IMR-90 (cell line): ENCODE measurements around the gene PSAPL1. TPM values are rescaled to one million over a fixed set of nuclear protein-coding genes. Genes with fewer than 3 reads are reported as not detected.

Experiments
- ATAC-seq: fragments of 200-7000 bp; cut with Tn5 transposase; 2 replicates; pipeline ENCODE4 v1.9.1; 2020; ENCODE audit warnings: low read depth, mild to moderate bottlenecking, moderate library complexity
- BruUV-seq: library from RNA; stranded (reverse); fragments of 400-500 nt; replicated peaks from 2 replicates; lab custom pipeline; 2021; lab: Mats Ljungman, UMichigan
- CTCF ChIA-PET: fragments of 300-600 bp; formaldehyde crosslinking; extraction: SDS; loops from one replicate; lab custom pipeline; 2021; ENCODE audit warnings: antibody characterized with exemption; lab: Yijun Ruan, JAX
- POLR2A ChIA-PET: fragments of 300-600 bp; sonication (Branson Sonifier 250); formaldehyde crosslinking; loops from one replicate; lab custom pipeline; 2022; ENCODE audit warnings: antibody characterized with exemption; ENCODE audit not compliant: unreplicated experiment; lab: Charles Lee
- DNase-seq: peaks from one replicate; pipeline ENCODE4 v3.0.0; 2013
- H2AFZ ChIP-seq: replicated peaks from 2 replicates; pipeline ENCODE3; 2013; ENCODE audit warnings: low read length, mild to moderate bottlenecking; ENCODE audit not compliant: poor library complexity
- H2AK5ac ChIP-seq: 2 replicates; pipeline ENCODE4 v1.6.1; 2013; ENCODE audit warnings: low read depth, low read length, inconsistent platforms
- H2AK9ac ChIP-seq: replicated peaks from 2 replicates; pipeline ENCODE3; 2013; ENCODE audit warnings: mild to moderate bottlenecking, low read depth, low read length, moderate library complexity; ENCODE audit not compliant: poor library complexity
- H2BK120ac ChIP-seq: 2 replicates; pipeline ENCODE4 v1.6.1; 2013; ENCODE audit warnings: low read depth, low read length, inconsistent platforms
- H2BK15ac ChIP-seq: 3 replicates; pipeline ENCODE4 v1.6.1; 2013; ENCODE audit warnings: low read depth, low read length, inconsistent platforms
- H2BK20ac ChIP-seq: 2 replicates; pipeline ENCODE4 v1.6.1; 2013; ENCODE audit warnings: low read depth, mild to moderate bottlenecking, inconsistent platforms, low read length, moderate library complexity
- H2BK5ac ChIP-seq: 2 replicates; pipeline ENCODE4 v1.6.1; 2013; ENCODE audit warnings: mild to moderate bottlenecking, low read depth, low read length, inconsistent platforms; ENCODE audit not compliant: poor library complexity, severe bottlenecking
- H3K14ac ChIP-seq: replicated peaks from 2 replicates; pipeline ENCODE4 v1.6.1; 2013; ENCODE audit warnings: low read depth, low read length, inconsistent platforms
- H3K18ac ChIP-seq: 2 replicates; pipeline ENCODE4 v1.6.1; 2013; ENCODE audit warnings: low read depth, low read length, control low read depth
- H3K23ac ChIP-seq: 2 replicates; pipeline ENCODE4 v1.6.1; 2013; ENCODE audit warnings: low read depth, low read length, inconsistent platforms
- H3K27ac ChIP-seq: 2 replicates; pipeline ENCODE4 v1.5.1; 2013; ENCODE audit warnings: mild to moderate bottlenecking, control low read depth, low read length; ENCODE audit not compliant: insufficient read depth
- H3K27me3 ChIP-seq: 2 replicates; pipeline ENCODE4 v1.6.1; 2013; ENCODE audit warnings: low read length; ENCODE audit not compliant: control insufficient read depth, insufficient read depth
- H3K36me3 ChIP-seq: 2 replicates; pipeline ENCODE4 v1.6.1; 2013; ENCODE audit warnings: low read length, mixed read lengths; ENCODE audit not compliant: control insufficient read depth, insufficient read depth
- H3K4ac ChIP-seq: 2 replicates; pipeline ENCODE4 v1.6.1; 2013; ENCODE audit warnings: low read depth, low read length, inconsistent platforms
- H3K4me1 ChIP-seq: 2 replicates; pipeline ENCODE4 v1.6.1; 2013; ENCODE audit warnings: low read length, mixed read lengths; ENCODE audit not compliant: control insufficient read depth, insufficient read depth
- H3K4me2 ChIP-seq: 2 replicates; pipeline ENCODE4 v1.6.1; 2013; ENCODE audit warnings: low read depth, mild to moderate bottlenecking, control low read depth, low read length, moderate library complexity
- H3K4me3 ChIP-seq: 2 replicates; pipeline ENCODE4 v1.5.1; 2013; ENCODE audit warnings: low read depth, mild to moderate bottlenecking, control low read depth, low read length, moderate library complexity; ENCODE audit not compliant: insufficient read depth
- H3K56ac ChIP-seq: 2 replicates; pipeline ENCODE4 v1.6.1; 2013; ENCODE audit warnings: low read length, inconsistent platforms; ENCODE audit not compliant: insufficient read depth; ENCODE audit errors: extremely low read depth
- H3K79me1 ChIP-seq, 2 experiments: 2 replicates each; pipeline ENCODE4 v1.6.1; 2013; ENCODE audit warnings: low read length in 2 of 2, inconsistent platforms in 1 of 2, low read depth in 1 of 2
- H3K9ac ChIP-seq: 2 replicates; pipeline ENCODE4 v1.6.1; 2013; ENCODE audit warnings: low read depth, low read length, control low read depth
- H3K9me1 ChIP-seq: 2 replicates; pipeline ENCODE4 v1.6.1; 2013; ENCODE audit warnings: low read length, inconsistent platforms; ENCODE audit not compliant: insufficient read depth
- H3K9me3 ChIP-seq: 2 replicates; pipeline ENCODE4 v1.6.1; 2013; ENCODE audit warnings: low read length; ENCODE audit not compliant: control insufficient read depth, insufficient read depth
- H4K20me1 ChIP-seq: 2 replicates; pipeline ENCODE4 v1.6.1; 2013; ENCODE audit warnings: low read length, inconsistent platforms; ENCODE audit not compliant: insufficient read depth
- H4K5ac ChIP-seq: 2 replicates; pipeline ENCODE4 v1.6.1; 2013; ENCODE audit warnings: mild to moderate bottlenecking, low read depth, low read length, control low read depth
- H4K8ac ChIP-seq, 2 experiments: 2 replicates each; pipeline ENCODE4 v1.6.1; 2013; ENCODE audit warnings: low read depth in 2 of 2, low read length in 2 of 2, control low read depth in 1 of 2, inconsistent platforms in 1 of 2
- H4K91ac ChIP-seq: 2 replicates; pipeline ENCODE4 v1.6.1; 2013; ENCODE audit warnings: low read depth, low read length, inconsistent platforms; ENCODE audit not compliant: insufficient read depth
- BHLHE40 ChIP-seq: fragments of 150-350 bp; IDR thresholded peaks from 2 replicates; pipeline ENCODE4 v1.6.1; 2016; ENCODE audit warnings: mild to moderate bottlenecking, low read depth, low read length
- CEBPB ChIP-seq: IDR thresholded peaks from 2 replicates; pipeline ENCODE4 v1.6.1; 2012; ENCODE audit warnings: low read depth, low read length, improper control_type of control experiment
- CTCF ChIP-seq: conservative IDR thresholded peaks from 2 replicates; pipeline ENCODE4 v1.5.1; 2012; ENCODE audit warnings: mild to moderate bottlenecking, low read depth, low read length, improper control_type of control experiment
- ELK1 ChIP-seq: fragments of 150-350 bp; IDR thresholded peaks from 2 replicates; pipeline ENCODE4 v1.6.1; 2016; ENCODE audit warnings: low read depth, mild to moderate bottlenecking, low read length, moderate library complexity, borderline replicate concordance
- FOS ChIP-seq: fragments of 150-350 bp; IDR thresholded peaks from 2 replicates; pipeline ENCODE4 v1.6.1; 2016; ENCODE audit warnings: low read depth, low read length
- MAFK ChIP-seq: IDR thresholded peaks from 2 replicates; pipeline ENCODE4 v1.6.1; 2012; ENCODE audit warnings: low read depth, low read length, improper control_type of control experiment
- MAZ ChIP-seq: IDR thresholded peaks from 2 replicates; pipeline ENCODE4 v1.6.1; 2012; ENCODE audit warnings: low read depth, mild to moderate bottlenecking, low read length, improper control_type of control experiment, moderate library complexity, borderline replicate concordance
- MXI1 ChIP-seq: IDR thresholded peaks from 2 replicates; pipeline ENCODE4 v1.6.1; 2012; ENCODE audit warnings: low read depth, mild to moderate bottlenecking, low read length, moderate library complexity, borderline replicate concordance
- NFE2L2 ChIP-seq: fragments of 150-350 bp; IDR thresholded peaks from 2 replicates; pipeline ENCODE4 v1.6.1; 2016; ENCODE audit warnings: low read depth, mild to moderate bottlenecking, low read length
- RAD21 ChIP-seq: IDR thresholded peaks from 2 replicates; pipeline ENCODE4 v1.6.1; 2012; ENCODE audit warnings: low read length, improper control_type of control experiment
- RCOR1 ChIP-seq: IDR thresholded peaks from 2 replicates; pipeline ENCODE4 v1.6.1; 2012; ENCODE audit warnings: mild to moderate bottlenecking, low read length, improper control_type of control experiment; ENCODE audit not compliant: insufficient replicate concordance
- RFX5 ChIP-seq: IDR thresholded peaks from 2 replicates; pipeline ENCODE4 v1.8.0; 2012; ENCODE audit warnings: low read depth, mild to moderate bottlenecking, low read length, moderate library complexity
- SMC3 ChIP-seq: fragments of 150-350 bp; IDR thresholded peaks from 2 replicates; pipeline ENCODE4 v1.6.1; 2016; ENCODE audit warnings: low read depth, mild to moderate bottlenecking, antibody characterized with exemption, low read length, moderate library complexity
- WGBS, 2 experiments: methylation state at CpG; one replicate each; pipeline versions ENCODE4 v1.1.5 to v1.1.7; 2013; ENCODE audit warnings: missing lambda C conversion rate in 2 of 2; ENCODE audit not compliant: insufficient read length in 1 of 2; ENCODE audit errors: extremely low coverage in 2 of 2; 5-methylcytosine and 5-hydroxymethylcytosine counted together
- dilution Hi-C: fragments of 300-500 bp; cut with HindIII; formaldehyde crosslinking; loops from one replicate; pipeline ENCODE4 v1.14.3; 2018; ENCODE audit warnings: low sequenced_read_pairs; ENCODE audit not compliant: unreplicated experiment
- in situ Hi-C: fragments of 300-500 bp; cut with MboI; formaldehyde crosslinking; loops from 3 replicates; pipeline ENCODE4 v1.14.3; 2019; ENCODE audit warnings: low sequenced_read_pairs, inconsistent platforms, mixed read lengths
- intact Hi-C: fragments of 100-400 bp; cut with micrococcal nuclease; formaldehyde crosslinking; loops from 2 replicates; pipeline ENCODE4 v1.10.0; 2022
- polyA plus RNA-seq, 3 experiments: library from polyadenylated mRNA; depleted of rRNA; stranded (reverse); fragments of >200 nt; gene quantifications; 2 replicates each; pipeline ENCODE4 v1.2.3, GENCODE V29; 2012; ENCODE audit warnings: low replicate concordance in 1 of 3
- total RNA-seq: library from RNA; depleted of rRNA; stranded (reverse); fragments of >200 nt; gene quantifications from 2 replicates; pipeline ENCODE4 v1.2.3, GENCODE V29; 2012

Gene PSAPL1
- total and polyA plus RNA-seq, 2 of the 4 experiments (the other 2 are of a cell fraction), result not detected

GRCh38 chr4:7429601-7430078, 5.1 kb downstream of the PSAPL1 start:
- Histone ChIP-seq H3K9me3 (no peaks in the 10 kb centered on the region), H4K8ac (no peak overlapping the region), H3K4ac (no peak overlapping the region), H3K9ac (no peak overlapping the region), H4K91ac (no peak overlapping the region), H3K4me1 (no peaks in the 10 kb centered on the region), H3K27ac (no peak overlapping the region), H3K18ac (no peak overlapping the region), H4K5ac (no peak overlapping the region), H2BK15ac (no peak overlapping the region), H3K36me3 (no peaks in the 10 kb centered on the region), H3K56ac (no peak overlapping the region), H3K9me1 (no peaks in the 10 kb centered on the region), H2BK20ac (no peak overlapping the region), H2AK5ac (no peak overlapping the region), H3K79me1 (no peaks in the 10 kb centered on the region), H3K4me2 (no peak overlapping the region), H4K20me1 (no peaks in the 10 kb centered on the region), H2BK5ac (no peak overlapping the region), H3K14ac (no peak overlapping the region), H2AFZ (no peak overlapping the region), H2AK9ac (no peak overlapping the region), H2BK120ac (no peak overlapping the region), H3K23ac (no peak overlapping the region), H3K27me3 (peaks cover 12% of the 10 kb centered on the region; the same call in 1 of the 2 replicates), H3K4me3 (no peak overlapping the region)
- POLR2A ChIA-PET, result no interaction called here
- 100% methylated on average over 1 of the region's 17 CpGs; no CpG with 5 or more reads in 1 of the 2 experiments for WGBS, 2 experiments
- dilution Hi-C loops (no loop called here), intact Hi-C loops (no loop called here), in situ Hi-C loops (no loop called here)
- no TSS peak for BruUV-seq
- TF ChIP-seq RFX5 (no peak), MAZ (no peak), MXI1 (no peak), ELK1 (no peak), SMC3 (no peak), RCOR1 (no peak), BHLHE40 (no peak), NFE2L2 (no peak), FOS (no peak), CTCF (no peak), CEBPB (no peak), RAD21 (no peak), MAFK (no peak)
- CTCF ChIA-PET, result no interaction called here
- ATAC-seq (no peak), DNase-seq (no peak)
